ENCODE measurements around the gene LZTS3.

GRCh38 chr20:3202965-3203314, 29.6 kb upstream of the LZTS3 start:
- no peak for TF ChIP-seq EZH2phosphoT487 (IDR thresholded peaks at IDR 0.05; ENCODE audit: borderline replicate concordance, low read length)
- TF ChIP-seq, protein P1, sequence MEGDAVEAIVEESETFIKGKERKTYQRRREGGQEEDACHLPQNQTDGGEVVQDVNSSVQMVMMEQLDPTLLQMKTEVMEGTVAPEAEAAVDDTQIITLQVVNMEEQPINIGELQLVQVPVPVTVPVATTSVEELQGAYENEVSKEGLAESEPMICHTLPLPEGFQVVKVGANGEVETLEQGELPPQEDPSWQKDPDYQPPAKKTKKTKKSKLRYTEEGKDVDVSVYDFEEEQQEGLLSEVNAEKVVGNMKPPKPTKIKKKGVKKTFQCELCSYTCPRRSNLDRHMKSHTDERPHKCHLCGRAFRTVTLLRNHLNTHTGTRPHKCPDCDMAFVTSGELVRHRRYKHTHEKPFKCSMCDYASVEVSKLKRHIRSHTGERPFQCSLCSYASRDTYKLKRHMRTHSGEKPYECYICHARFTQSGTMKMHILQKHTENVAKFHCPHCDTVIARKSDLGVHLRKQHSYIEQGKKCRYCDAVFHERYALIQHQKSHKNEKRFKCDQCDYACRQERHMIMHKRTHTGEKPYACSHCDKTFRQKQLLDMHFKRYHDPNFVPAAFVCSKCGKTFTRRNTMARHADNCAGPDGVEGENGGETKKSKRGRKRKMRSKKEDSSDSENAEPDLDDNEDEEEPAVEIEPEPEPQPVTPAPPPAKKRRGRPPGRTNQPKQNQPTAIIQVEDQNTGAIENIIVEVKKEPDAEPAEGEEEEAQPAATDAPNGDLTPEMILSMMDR (IDR thresholded peaks at IDR 0.05; ENCODE audit: low read depth, low read length, poor library complexity, severe bottlenecking): no peak

All from DOHH2 (cell line).